GM12878 (cell line): Measurements from ENCODE around the gene PPP1R3G. TPM values are rescaled to one million over a fixed set of nuclear protein-coding genes. Genes with fewer than 3 reads are reported as not detected.

Source experiments
- ATAC-seq: fragments of 200-7000 bp; cut with Tn5 transposase; 3 replicates; pipeline ENCODE4 v1.9.1; 2020; ENCODE audit warnings: mild to moderate bottlenecking, moderate library complexity
- BruUV-seq: library from RNA; stranded (reverse); fragments of 400-500 nt; replicated peaks from 2 replicates; lab custom pipeline; 2021; lab: Mats Ljungman, UMichigan
- CTCF ChIA-PET: fragments of 300-600 bp; sonication (Branson Sonifier 250); formaldehyde crosslinking; extraction: SDS; loops from one replicate; lab custom pipeline; 2021; ENCODE audit warnings: inconsistent platforms; lab: Yijun Ruan, JAX
- POLR2A ChIA-PET: fragments of 350-600 bp; formaldehyde crosslinking; extraction: SDS; loops from one replicate; lab custom pipeline; 2021; ENCODE audit warnings: inconsistent platforms; lab: Charles Lee
- RAD21 ChIA-PET: fragments of 300-600 bp; sonication (Branson Sonifier 250); formaldehyde crosslinking; loops from one replicate; lab custom pipeline; 2023; ENCODE audit warnings: antibody characterized with exemption; ENCODE audit not compliant: unreplicated experiment; lab: Charles Lee
- SMC1A ChIA-PET: fragments of 300-600 bp; sonication (Branson Sonifier 250); formaldehyde crosslinking; loops from one replicate; lab custom pipeline; 2023; ENCODE audit not compliant: unreplicated experiment, uncharacterized antibody; lab: Charles Lee
- DNase-seq: peaks from one replicate; pipeline ENCODE4 v3.0.0-alpha.2; 2011; ENCODE audit warnings: low read depth, low spot score
- FAIRE-seq: peaks from 3 replicates; lab custom pipeline; 2011; peaks lifted over from hg19 to GRCh38; lab: Jason Lieb, UNC
- H2AFZ ChIP-seq: 2 replicates; pipeline ENCODE4 v1.6.0; 2011; ENCODE audit warnings: low read depth, low read length, control low read depth; ENCODE audit not compliant: control insufficient read depth
- H3K27ac ChIP-seq: 2 replicates; pipeline ENCODE4 v1.5.1; 2011; ENCODE audit warnings: control low read depth; ENCODE audit not compliant: control insufficient read depth, insufficient read depth
- H3K27me3 ChIP-seq, 2 experiments: replicated peaks in 1 of 2; 2 replicates each; pipeline versions ENCODE4 v1.6.0 to v1.6.1; 2011; ENCODE audit warnings: low read length in 1 of 2; ENCODE audit not compliant: control insufficient read depth in 2 of 2, insufficient read depth in 2 of 2
- H3K36me3 ChIP-seq, 2 experiments: 2 replicates each; pipeline ENCODE4 v1.5.1; 2011; ENCODE audit warnings: low read length in 1 of 2; ENCODE audit not compliant: control insufficient read depth in 2 of 2, insufficient read depth in 2 of 2
- H3K4me1 ChIP-seq: 2 replicates; pipeline ENCODE4 v1.6.1; 2011; ENCODE audit warnings: mild to moderate bottlenecking, low read length, moderate library complexity, mixed read lengths; ENCODE audit not compliant: control insufficient read depth, insufficient read depth
- H3K4me2 ChIP-seq: 2 replicates; pipeline ENCODE4 v1.6.0; 2011; ENCODE audit warnings: control low read depth; ENCODE audit not compliant: control insufficient read depth, insufficient read depth
- H3K4me3 ChIP-seq: fragments of 200-600 bp; sonication (generic); 2 replicates; pipeline ENCODE4 v1.5.1; 2016
- H3K79me2 ChIP-seq: 2 replicates; pipeline ENCODE4 v1.6.0; 2011; ENCODE audit warnings: low read length; ENCODE audit not compliant: control insufficient read depth, insufficient read depth
- H3K9ac ChIP-seq: 2 replicates; pipeline ENCODE4 v1.8.0; 2011; ENCODE audit warnings: low read length, control low read depth, mixed read lengths; ENCODE audit not compliant: control insufficient read depth, insufficient read depth
- H3K9me3 ChIP-seq: replicated peaks from 3 replicates; pipeline ENCODE4 v1.5.1; 2011; ENCODE audit warnings: mild to moderate bottlenecking, low read length; ENCODE audit not compliant: control insufficient read depth, insufficient read depth
- H4K20me1 ChIP-seq: 2 replicates; pipeline ENCODE4 v1.6.0; 2011; ENCODE audit not compliant: control insufficient read depth, insufficient read depth
- BACH1 ChIP-seq: fragments of 450-650 bp; IDR thresholded peaks from 2 replicates; pipeline ENCODE4 v1.6.1; 2017; ENCODE audit warnings: mild to moderate bottlenecking, borderline replicate concordance
- FOS ChIP-seq: IDR thresholded peaks from 3 replicates; pipeline ENCODE4 v1.6.1; 2011; ENCODE audit warnings: borderline replicate concordance; ENCODE audit not compliant: insufficient read length; ENCODE audit errors: extremely low read depth
- HDGF ChIP-seq: fragments of 450-650 bp; IDR thresholded peaks from 2 replicates; pipeline ENCODE4 v1.6.1; 2016; ENCODE audit warnings: antibody characterized with exemption
- MEF2A ChIP-seq: IDR thresholded peaks from 2 replicates; pipeline ENCODE4 v1.6.1; 2011; ENCODE audit warnings: low read depth, mild to moderate bottlenecking, low read length, moderate library complexity; ENCODE audit not compliant: insufficient read depth
- MYC ChIP-seq: IDR thresholded peaks from 2 replicates; pipeline ENCODE4 v1.6.1; 2011; ENCODE audit warnings: mild to moderate bottlenecking, low read length, moderate library complexity, inconsistent platforms; ENCODE audit not compliant: insufficient read depth, insufficient replicate concordance, insufficient read length, severe bottlenecking
- NBN ChIP-seq: fragments of 450-650 bp; IDR thresholded peaks from 2 replicates; pipeline ENCODE4 v1.6.1; 2016
- NFYA ChIP-seq: IDR thresholded peaks from 2 replicates; pipeline ENCODE4 v1.6.1; 2011; ENCODE audit warnings: low read depth, mild to moderate bottlenecking, low read length, improper control_type of control experiment, borderline replicate concordance
- NFYB ChIP-seq: IDR thresholded peaks from 2 replicates; pipeline ENCODE4 v1.6.1; 2011; ENCODE audit warnings: low read depth, mild to moderate bottlenecking, low read length, improper control_type of control experiment, moderate library complexity; ENCODE audit not compliant: insufficient read depth
- POU2F2 ChIP-seq: IDR thresholded peaks from 3 replicates; pipeline ENCODE4 v1.6.1; 2011; ENCODE audit warnings: low read depth, mild to moderate bottlenecking, low read length, borderline replicate concordance
- RB1 ChIP-seq: fragments of 450-650 bp; formaldehyde crosslinking; IDR thresholded peaks from 2 replicates; pipeline ENCODE4 v1.6.1; 2017; ENCODE audit warnings: mild to moderate bottlenecking, borderline replicate concordance
- RUNX3 ChIP-seq: IDR thresholded peaks from 2 replicates; pipeline ENCODE4 v1.6.1; 2012; ENCODE audit warnings: low read length, inconsistent platforms
- ZNF207 ChIP-seq: fragments of 450-650 bp; IDR thresholded peaks from 2 replicates; pipeline ENCODE4 v1.6.1; 2014; ENCODE audit warnings: antibody characterized with exemption, mild to moderate bottlenecking, borderline replicate concordance
- ZNF384 ChIP-seq: IDR thresholded peaks from 2 replicates; pipeline ENCODE4 v1.6.1; 2012; ENCODE audit warnings: low read depth, mild to moderate bottlenecking, low read length, improper control_type of control experiment, borderline replicate concordance
- WGBS: methylation state at CpG from one replicate; pipeline ENCODE4 v1.1.6; 2016; ENCODE audit warnings: low lambda C conversion rate; ENCODE audit not compliant: insufficient replicate concordance, insufficient coverage; ENCODE audit errors: missing lambda C conversion rate; 5-methylcytosine and 5-hydroxymethylcytosine counted together
- in situ Hi-C: fragments of 300-500 bp; cut with MboI; formaldehyde crosslinking; loops from 9 replicates; pipeline ENCODE4 v1.14.3; 2018; ENCODE audit warnings: mixed read lengths
- intact Hi-C: fragments of 100-400 bp; cut with micrococcal nuclease; formaldehyde crosslinking; loops from one replicate; pipeline ENCODE4 v1.14.2; 2022; ENCODE audit not compliant: unreplicated experiment
- polyA plus RNA-seq, 11 experiments: library from polyadenylated mRNA; depleted of rRNA in 4 of 11; unstranded in 6 of 11; stranded (reverse) in 5 of 11; fragments of >200 nt; fragmentation: Nextera tagmentation in 4 of 11; fragmentation: Illumina TruSeq in 1 of 11; extraction: Ambion mirVana in 4 of 11; extraction: Trizol in 1 of 11; gene quantifications; 1 replicate in 1 of 11; 2 replicates in 10 of 11; pipeline versions ENCODE4 v1.2.1 to v1.2.3, GENCODE V29; 2011 to 2016; ENCODE audit warnings: inconsistent platforms in 2 of 11, missing spikeins in 2 of 11, low read depth in 1 of 11
- total RNA-seq, 4 experiments: library from RNA; depleted of rRNA in 3 of 4; stranded (reverse); fragments of >200 nt in 3 of 4; fragmentation: Illumina TruSeq in 1 of 4; extraction: Trizol in 1 of 4; gene quantifications; 2 replicates each; pipeline versions ENCODE4 v1.2.1 to v1.2.3, GENCODE V29; 2013 to 2021
- TF ChIP-seq, protein P1 (sequence below): fragments of 450-650 bp; formaldehyde crosslinking; IDR thresholded peaks from 2 replicates; pipeline ENCODE4 v1.4.0; 2022; ENCODE audit warnings: mild to moderate bottlenecking, moderate library complexity

PPP1R3G gene
- total and polyA plus RNA-seq, 10 of the 15 experiments (the other 5 are each of a cell fraction or from before 2014, with no cell fraction given), result 0.01 to 0.10 (median 0.04) TPM; not detected in 4

DNA sequence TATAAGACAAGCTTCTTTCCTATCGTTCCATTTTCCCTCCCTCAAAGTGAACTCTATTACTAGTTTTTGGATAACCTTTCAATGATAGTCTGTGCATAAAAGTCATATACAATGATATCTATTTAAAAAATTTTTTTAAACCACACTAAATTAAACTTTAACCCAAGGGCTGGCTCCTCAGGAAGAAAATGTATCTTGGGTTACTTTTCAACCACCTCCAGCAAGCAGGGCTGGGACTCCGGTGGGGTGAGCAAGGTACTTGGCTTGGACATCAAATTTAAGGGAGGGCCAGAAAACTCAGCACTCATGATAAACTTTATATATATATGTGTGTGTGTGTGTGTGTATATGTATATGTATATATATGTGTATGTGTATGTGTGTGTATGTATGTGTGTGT, 13.9 kb upstream of the PPP1R3G start:
- H4K20me1 ChIP-seq, result no peaks in the 10 kb centered on the region
- in situ Hi-C loops, result no loop called here
- DNase-seq (no peak), FAIRE-seq (no peak), ATAC-seq (no peak)
- no peaks in the 10 kb centered on the region for H3K79me2 ChIP-seq
- 93% methylated on average over 2 of the region's 2 CpGs for WGBS
- ChIA-PET RAD21 (no interaction called here), POLR2A (no interaction called here), CTCF (interaction anchor here (0.8 kb wide), 1 partner anchor 31 kb away, joined by 3 read pairs; no protein-coding TSS in a partner anchor), SMC1A (no interaction called here)
- H3K4me1 ChIP-seq, result peaks cover 5% of the 10 kb centered on the region
- no peak overlapping the region for H3K27ac ChIP-seq
- no peak for TF ChIP-seq MYC
- TF ChIP-seq MEF2A, result no peak
- no peak for TF ChIP-seq NBN
- H3K4me3 ChIP-seq, result no peak overlapping the region
- no peaks in the 10 kb centered on the region; the same call in 1 of the 3 replicates for H3K9me3 ChIP-seq
- intact Hi-C loops, result no loop called here
- no peaks in the 10 kb centered on the region for H3K27me3 ChIP-seq
- H3K4me2 ChIP-seq, result no peak overlapping the region
- no peak overlapping the region for H3K9ac ChIP-seq
- H2AFZ ChIP-seq, result no peak overlapping the region
- BruUV-seq, result no TSS peak
- no peaks in the 10 kb centered on the region for H3K36me3 ChIP-seq

DNA sequence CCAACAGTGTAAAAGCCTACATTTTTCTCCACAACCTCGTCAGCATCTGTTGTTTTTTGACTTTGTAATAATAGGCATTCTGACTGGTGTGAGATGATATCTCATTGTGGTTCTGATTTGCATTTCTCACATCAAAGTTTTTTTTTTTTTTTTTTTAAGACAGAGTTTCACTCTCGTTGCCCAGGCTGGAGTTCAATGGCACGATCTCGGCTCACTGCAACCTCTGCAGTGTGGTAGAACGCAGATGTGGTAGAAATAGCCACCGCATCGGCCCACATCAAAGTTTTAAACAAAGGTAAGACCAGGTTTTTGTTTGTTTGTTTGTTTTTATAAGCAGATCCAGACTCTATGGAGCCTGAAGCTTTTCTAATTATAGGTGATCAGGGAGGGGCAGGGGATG, 12.7 kb upstream of the PPP1R3G start:
- Histone ChIP-seq H3K9ac (no peak overlapping the region), H3K36me3 (no peaks in the 10 kb centered on the region), H3K27ac (no peak overlapping the region), H3K4me3 (no peak overlapping the region), H3K4me1 (peaks cover 5% of the 10 kb centered on the region), H3K4me2 (peak overlapping the region; percentile 48; the same call in 1 of the 2 replicates), H3K9me3 (no peaks in the 10 kb centered on the region; the same call in 2 of the 3 replicates), H4K20me1 (no peaks in the 10 kb centered on the region), H3K27me3 (no peaks in the 10 kb centered on the region), H3K79me2 (no peaks in the 10 kb centered on the region), H2AFZ (no peak overlapping the region)
- FAIRE-seq (no peak), ATAC-seq (peak; percentile 78), DNase-seq (no peak)
- in situ Hi-C loops (no loop called here), intact Hi-C loops (no loop called here)
- 7% methylated on average over 7 of the region's 7 CpGs for WGBS
- CTCF ChIA-PET, result no interaction called here
- SMC1A ChIA-PET, result no interaction called here
- RAD21 ChIA-PET, result interaction anchor here (0.5 kb wide), 1 partner anchor 169 kb away, joined by 3 read pairs; no protein-coding TSS in a partner anchor
- BruUV-seq, result no TSS peak
- POLR2A ChIA-PET, result interaction anchor here (0.6 kb wide), 1 partner anchor 936 kb away, joined by 3 read pairs; no protein-coding TSS in a partner anchor
- TF ChIP-seq ZNF207, result no peak
- no peak for TF ChIP-seq RB1
- 0 out of 2 replicates have a peak, but pooled peaks have one; percentile 14 for TF ChIP-seq NFYB
- TF ChIP-seq NFYA, result no peak
- no peak for TF ChIP-seq FOS
- peak; percentile 55; the same call in 1 of the 3 replicates for TF ChIP-seq POU2F2
- no peak for TF ChIP-seq HDGF
- peak; percentile 44 for TF ChIP-seq RUNX3
- TF ChIP-seq, protein P1, sequence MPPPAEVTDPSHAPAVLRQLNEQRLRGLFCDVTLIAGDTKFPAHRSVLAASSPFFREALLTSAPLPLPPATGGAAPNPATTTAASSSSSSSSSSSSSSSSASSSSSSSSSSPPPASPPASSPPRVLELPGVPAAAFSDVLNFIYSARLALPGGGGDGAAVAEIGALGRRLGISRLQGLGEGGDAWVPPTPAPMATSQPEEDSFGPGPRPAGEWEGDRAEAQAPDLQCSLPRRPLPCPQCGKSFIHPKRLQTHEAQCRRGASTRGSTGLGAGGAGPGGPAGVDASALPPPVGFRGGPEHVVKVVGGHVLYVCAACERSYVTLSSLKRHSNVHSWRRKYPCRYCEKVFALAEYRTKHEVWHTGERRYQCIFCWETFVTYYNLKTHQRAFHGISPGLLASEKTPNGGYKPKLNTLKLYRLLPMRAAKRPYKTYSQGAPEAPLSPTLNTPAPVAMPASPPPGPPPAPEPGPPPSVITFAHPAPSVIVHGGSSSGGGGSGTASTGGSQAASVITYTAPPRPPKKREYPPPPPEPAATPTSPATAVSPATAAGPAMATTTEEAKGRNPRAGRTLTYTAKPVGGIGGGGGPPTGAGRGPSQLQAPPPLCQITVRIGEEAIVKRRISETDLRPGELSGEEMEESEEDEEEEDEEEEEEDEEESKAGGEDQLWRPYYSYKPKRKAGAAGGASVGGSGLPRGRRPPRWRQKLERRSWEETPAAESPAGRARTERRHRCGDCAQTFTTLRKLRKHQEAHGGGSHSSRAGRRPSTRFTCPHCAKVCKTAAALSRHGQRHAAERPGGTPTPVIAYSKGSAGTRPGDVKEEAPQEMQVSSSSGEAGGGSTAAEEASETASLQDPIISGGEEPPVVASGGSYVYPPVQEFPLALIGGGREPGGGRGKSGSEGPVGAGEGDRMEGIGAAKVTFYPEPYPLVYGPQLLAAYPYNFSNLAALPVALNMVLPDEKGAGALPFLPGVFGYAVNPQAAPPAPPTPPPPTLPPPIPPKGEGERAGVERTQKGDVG (CRISPR knock-in tag), result no peak
- no peak for TF ChIP-seq BACH1
- TF ChIP-seq ZNF384, result peak; percentile 64
